ENCODE results near the gene SULT1E1.

SULT1E1 gene

GRCh38 chr4:69843932-69844331 is 16.0 kb downstream of the SULT1E1 start:
- no peak overlapping the region for H3K27ac ChIP-seq (ENCODE audit: extremely low read depth, low read depth, low read length)
- no peak overlapping the region for H3K4me3 ChIP-seq (ENCODE audit: low read depth, low read length)
- no peaks in the 10 kb centered on the region for H3K36me3 ChIP-seq (ENCODE audit: control insufficient read depth in 2 of 2, insufficient read depth in 1 of 2, low read length in 2 of 2)
- H3K9me3 ChIP-seq (ENCODE audit: control insufficient read depth, insufficient read depth, low read depth, low read length) = no peaks in the 10 kb centered on the region
- H3K4me1 ChIP-seq (ENCODE audit: control insufficient read depth, insufficient read depth, low read length) = no peaks in the 10 kb centered on the region
- POLR2A ChIA-PET = no interaction called here
- TF ChIP-seq SCRT1 (tag by site-specific recombination; IDR thresholded peaks at IDR 0.05; ENCODE audit: borderline replicate concordance) = no peak
- CTCF ChIA-PET = interaction anchor here (0.6 kb wide), 1 partner anchor 459 kb away, joined by 4 read pairs; no protein-coding TSS in a partner anchor

- H3K27ac ChIP-seq (ENCODE audit: extremely low read depth, low read depth, low read length) = no peak overlapping the region
Measured at GRCh38 chr4:69843301-69843700, 16.6 kb downstream of the SULT1E1 start.

GRCh38 chr4:69838977-69839376 is 21.0 kb downstream of the SULT1E1 start:
- CTCF ChIA-PET = no interaction called here

More at GRCh38 chr4:69843301-69843700, 16.6 kb downstream of the SULT1E1 start:
- Histone ChIP-seq H3K4me3 (ENCODE audit: low read depth, low read length) (no peak overlapping the region), H3K36me3 (ENCODE audit: control insufficient read depth in 2 of 2, insufficient read depth in 1 of 2, low read length in 2 of 2) (no peaks in the 10 kb centered on the region), H3K9me3 (ENCODE audit: control insufficient read depth, insufficient read depth, low read depth, low read length) (no peaks in the 10 kb centered on the region), H3K4me1 (ENCODE audit: control insufficient read depth, insufficient read depth, low read length) (no peaks in the 10 kb centered on the region)
- POLR2A ChIA-PET = no interaction called here
- CTCF ChIA-PET = interaction anchor here (0.6 kb wide), 1 partner anchor 459 kb away, joined by 4 read pairs; no protein-coding TSS in a partner anchor
- no peak for TF ChIP-seq ZNF776 (tag by site-specific recombination; IDR thresholded peaks at IDR 0.05; ENCODE audit: borderline replicate concordance)
- no peak for TF ChIP-seq ZNF521 (tag by site-specific recombination; IDR thresholded peaks at IDR 0.05)
- TF ChIP-seq ZNF639 (tag by site-specific recombination; IDR thresholded peaks at IDR 0.05) = no peak
- TF ChIP-seq ZNF404 (tag by site-specific recombination; IDR thresholded peaks at IDR 0.05) = no peak
- no peak for TF ChIP-seq EGR2 (tag by site-specific recombination; IDR thresholded peaks at IDR 0.05; ENCODE audit: low read depth)
- no peak for TF ChIP-seq ZNF645 (tag by site-specific recombination; IDR thresholded peaks at IDR 0.05)
- no peak for TF ChIP-seq GLI4 (tag by site-specific recombination; IDR thresholded peaks at IDR 0.05)
- no peak for TF ChIP-seq ZNF140 (tag by site-specific recombination; IDR thresholded peaks at IDR 0.05)
- no peak for TF ChIP-seq ZNF510 (tag by site-specific recombination; IDR thresholded peaks at IDR 0.05; ENCODE audit: insufficient replicate concordance)
- TF ChIP-seq ZNF596 (tag by site-specific recombination; IDR thresholded peaks at IDR 0.05) = no peak
- no peak for TF ChIP-seq ZNF624 (tag by site-specific recombination; IDR thresholded peaks at IDR 0.05)
- no peak for TF ChIP-seq ZBTB48 (tag by site-specific recombination; IDR thresholded peaks at IDR 0.05)
- TF ChIP-seq ZNF768 (tag by site-specific recombination; IDR thresholded peaks at IDR 0.05) = no peak
- no peak for TF ChIP-seq OVOL3 (tag by site-specific recombination; IDR thresholded peaks at IDR 0.05)
- TF ChIP-seq ZNF350 (tag by site-specific recombination; IDR thresholded peaks at IDR 0.05) = no peak
- no peak for TF ChIP-seq ZNF529 (tag by site-specific recombination; IDR thresholded peaks at IDR 0.05; ENCODE audit: insufficient replicate concordance)

More at GRCh38 chr4:69838977-69839376, 21.0 kb downstream of the SULT1E1 start:
- Histone ChIP-seq H3K4me1 (ENCODE audit: control insufficient read depth, insufficient read depth, low read length) (no peaks in the 10 kb centered on the region), H3K9me3 (ENCODE audit: control insufficient read depth, insufficient read depth, low read depth, low read length) (no peaks in the 10 kb centered on the region), H3K36me3 (ENCODE audit: control insufficient read depth in 2 of 2, insufficient read depth in 1 of 2, low read length in 2 of 2) (no peaks in the 10 kb centered on the region), H3K27ac (ENCODE audit: extremely low read depth, low read depth, low read length) (no peak overlapping the region), H3K4me3 (ENCODE audit: low read depth, low read length) (no peak overlapping the region)
- TF ChIP-seq MYNN (tag by site-specific recombination; IDR thresholded peaks at IDR 0.05; ENCODE audit: borderline replicate concordance) (no peak), ZNF26 (tag by site-specific recombination; IDR thresholded peaks at IDR 0.05) (no peak), ELK4 (IDR thresholded peaks at IDR 0.05; ENCODE audit: borderline replicate concordance, low read depth, low read length) (no peak), ZNF138 (tag by site-specific recombination; IDR thresholded peaks at IDR 0.05; ENCODE audit: borderline replicate concordance) (no peak), ZBTB7A (tag by site-specific recombination; IDR thresholded peaks at IDR 0.05; ENCODE audit: low read depth) (no peak), IKZF3 (tag by site-specific recombination; IDR thresholded peaks at IDR 0.05) (no peak), ZNF488 (tag by site-specific recombination; IDR thresholded peaks at IDR 0.05) (no peak), ZNF623 (tag by site-specific recombination; IDR thresholded peaks at IDR 0.05) (no peak)
- POLR2A ChIA-PET = no interaction called here

Measured in HEK293 (cell line).